Spleen (tissue), 13 donors: ENCODE measurements around the gene ZFP91. TPM values are rescaled to one million over a fixed set of nuclear protein-coding genes. Genes with fewer than 3 reads are reported as not detected.

Source experiments
- DNase-seq: peaks from one replicate; pipeline ENCODE4 v3.0.0-alpha.2; 2020
- H3K27ac ChIP-seq, 8 donors: fragments of 200-600 bp; sonication (generic) in 7 of 8; 1 replicate in 4 of 8; 2 replicates in 4 of 8; pipeline versions ENCODE4 v1.5.0 to v1.8.0; 2016 to 2021; ENCODE audit warnings: inconsistent platforms in 4 of 8, mild to moderate bottlenecking in 4 of 8, moderate library complexity in 1 of 8
- H3K27me3 ChIP-seq, 7 donors: fragments of 200-600 bp; sonication (generic) in 6 of 7; replicated peaks in 1 of 7; 1 replicate in 4 of 7; 2 replicates in 3 of 7; pipeline versions ENCODE4 v1.5.0 to v1.8.0; 2016 to 2021; ENCODE audit warnings: inconsistent platforms in 3 of 7, mild to moderate bottlenecking in 1 of 7
- H3K36me3 ChIP-seq, 6 donors: fragments of 200-600 bp; sonication (generic) in 5 of 6; 1 replicate in 4 of 6; 2 replicates in 2 of 6; pipeline versions ENCODE4 v1.5.0 to v1.8.0; 2016 to 2021; ENCODE audit warnings: inconsistent platforms in 2 of 6
- H3K4me1 ChIP-seq, 6 donors: fragments of 200-600 bp; sonication (generic) in 5 of 6; 1 replicate in 3 of 6; 2 replicates in 3 of 6; pipeline versions ENCODE4 v1.5.0 to v1.8.0; 2016 to 2021; ENCODE audit warnings: inconsistent platforms in 3 of 6
- H3K4me3 ChIP-seq, 8 donors: fragments of 200-600 bp; sonication (generic) in 7 of 8; 1 replicate in 4 of 8; 2 replicates in 4 of 8; pipeline versions ENCODE4 v1.5.0 to v1.8.0; 2016 to 2021; ENCODE audit warnings: inconsistent platforms in 4 of 8, mild to moderate bottlenecking in 4 of 8, moderate library complexity in 2 of 8
- H3K9me3 ChIP-seq, 8 donors: fragments of 200-600 bp; sonication (generic) in 7 of 8; 1 replicate in 4 of 8; 2 replicates in 4 of 8; pipeline versions ENCODE4 v1.5.0 to v1.8.0; 2016 to 2021; ENCODE audit warnings: inconsistent platforms in 4 of 8
- POLR2A ChIP-seq, 3 donors: fragments of 450-650 bp; IDR thresholded peaks; one replicate each; pipeline ENCODE4 v1.5.1; 2017; ENCODE audit warnings: antibody characterized with exemption in 3 of 3, mild to moderate bottlenecking in 1 of 3
- POLR2AphosphoS5 ChIP-seq, 3 donors: sonication (generic); formaldehyde crosslinking; IDR thresholded peaks; one replicate each; pipeline ENCODE4 v1.5.1; 2017; ENCODE audit warnings: antibody characterized with exemption in 3 of 3
- WGBS, 5 donors: extraction: QIAGEN DNeasy Blood & Tissue Kit in 3 of 5; methylation state at CpG; one replicate each; pipeline versions ENCODE4 v1.1.5 to v1.1.7; 2013 to 2018; 5-methylcytosine and 5-hydroxymethylcytosine counted together
- intact Hi-C: fragments of 100-400 bp; cut with DNase I; formaldehyde crosslinking; loops from one replicate; pipeline ENCODE4 v1.15.0; 2023; ENCODE audit warnings: low total_unique reads
- long read RNA-seq, 2 donors: transcript quantifications; one replicate each; lab custom pipeline, GENCODE V29; 2026
- polyA plus RNA-seq, 3 donors: library from polyadenylated mRNA; stranded (reverse); fragments of 200-250 nt; gene quantifications; one replicate each; pipeline ENCODE4 v1.2.1, GENCODE V29; 2013
- total RNA-seq, 7 donors: library from RNA; depleted of rRNA in 3 of 7; stranded (reverse); fragments of >200 nt in 3 of 7; fragmentation: NEBNext Ultra II Directional in 4 of 7; extraction: Animal tissue kit (Norgen Biotek cat#: 25700) in 4 of 7; gene quantifications; one replicate each; pipeline versions ENCODE4 v1.1.0 to v1.2.1, GENCODE V29; 2016 to 2021
- TF ChIP-seq, protein P1 (sequence below), 11 experiments: fragments of 200-600 bp in 7 of 11; fragments of 450-650 bp in 4 of 11; sonication (generic) in 4 of 11; IDR thresholded peaks in 8 of 11; conservative IDR thresholded peaks in 3 of 11; 1 replicate in 7 of 11; 2 replicates in 4 of 11; pipeline versions ENCODE4 v1.4.0 to v1.8.0; 2016 to 2021; ENCODE audit warnings: antibody characterized with exemption in 11 of 11, inconsistent platforms in 4 of 11, mild to moderate bottlenecking in 1 of 11
- donor health status: healthy with polysubstance abuse.
- donor health status: DM: no; HTN: no; CAD: no; lungs with moderate emphysema.
- donor health status: DM: no; HTN: no; CAD: no.
- donor health status: Bipolar disorder and iron deficiency.
- donor health status: healthy.
- donor health status: DM: no; HTN: no; CAD: no.
- donor health status: DM: yes; HTN: yes; CAD: no.

The ZFP91 gene
- total RNA-seq (10 to 100 TPM; 42.9 to 53.4 (median 49.4) TPM), polyA plus RNA-seq (10 to 100 TPM; 10.1 to 17.5 (median 10.2) TPM)
- long read RNA-seq, donor 1, full-length matches to known transcripts: 2 of 2 reads
- long read RNA-seq, donor 1, partial matches to known transcripts: 0 of 2 reads
- long read RNA-seq, donor 1, other reads (novel, unspliced or antisense): 0 of 2 reads
- long read RNA-seq, donor 2, full-length matches to known transcripts: 1 of 15 reads
- long read RNA-seq, donor 2, partial matches to known transcripts: 14 of 15 reads
- long read RNA-seq, donor 2, other reads (novel, unspliced or antisense): 0 of 15 reads

DNA sequence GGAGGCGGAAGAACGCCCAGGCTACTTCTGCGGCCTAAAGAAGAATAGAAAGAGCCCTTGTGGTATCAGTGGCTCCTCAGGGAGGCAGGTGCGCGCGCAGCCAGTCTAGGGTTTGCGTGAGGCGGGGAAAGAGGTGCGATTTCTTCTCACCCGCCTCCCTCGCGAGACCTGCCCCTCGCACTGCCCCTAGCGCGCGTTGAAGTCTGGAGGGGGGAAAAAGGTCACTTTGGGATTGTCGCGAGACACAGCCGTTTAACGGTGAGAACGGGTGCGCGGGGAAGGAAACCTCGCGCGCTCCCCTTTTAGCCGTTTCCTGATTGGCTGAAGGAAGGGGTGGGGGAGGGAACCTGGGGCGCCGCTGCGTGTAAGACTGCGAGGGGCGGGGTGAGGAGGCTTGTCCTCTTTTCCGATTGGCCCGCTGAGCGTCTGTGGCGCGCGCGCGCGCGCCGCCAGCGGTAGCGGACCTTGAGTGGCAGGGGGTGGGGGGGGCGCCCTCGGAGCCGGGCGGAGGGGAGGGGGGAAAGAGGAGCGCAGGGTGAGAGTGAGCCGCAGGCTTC is at the start of gene ZFP91:
TSS of gene ZFP91 (plus strand) at position 429 of the 557 bp plus-strand sequence. CDS start 219 bp downstream, outside the sequence.
- no peaks in the 10 kb centered on the region for H3K27me3 ChIP-seq
- 0 to 1% (median 0%) methylated on average over 19 to 51 of the region's 51 CpGs for WGBS, 5 donors

DNA sequence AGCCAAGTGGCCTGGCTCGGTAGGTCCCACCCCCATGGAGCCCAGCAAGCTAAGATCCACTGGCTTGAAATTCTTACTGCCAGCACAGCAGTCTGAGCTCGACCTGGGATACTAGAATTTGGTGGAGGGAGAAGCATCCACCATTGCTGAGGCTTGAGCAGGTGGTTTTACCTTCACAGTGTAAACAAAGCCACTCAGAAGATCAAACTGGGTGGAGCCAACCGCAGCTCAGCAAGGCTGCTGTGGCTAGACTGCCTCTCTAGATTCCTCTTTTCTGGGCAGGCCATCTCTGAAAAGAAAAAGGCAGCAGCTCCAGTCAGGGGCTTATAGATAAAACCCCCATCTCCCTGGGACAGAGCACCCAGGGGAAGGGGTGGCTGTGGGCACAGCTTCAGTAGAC is 48.6 kb upstream of the ZFP91 start:
- Histone ChIP-seq H3K9me3 (no peaks in the 10 kb centered on the region), H3K4me3 (no peak overlapping the region), H3K4me1 (peaks cover 5 to 18% (median 11%) of the 10 kb centered on the region in 6 donors), H3K27ac (peak overlapping the region in 3 of 8 donors; percentile 8 to 55 (median 34)), H3K36me3 (peaks cover 0 to 83% (median 55%) of the 10 kb centered on the region in 6 donors), H3K27me3 (no peaks in the 10 kb centered on the region)
- DNase-seq: no peak
- TF ChIP-seq POLR2A (IDR thresholded peaks at IDR 0.05) (no peak), POLR2AphosphoS5 (IDR thresholded peaks at IDR 0.05) (no peak)
- intact Hi-C loops: no loop called here
- 79 to 83% (median 81%) methylated on average over 2 to 3 of the region's 3 CpGs for WGBS, 5 donors

More for the DNA sequence above, at the start of gene ZFP91:
- DNase-seq: peak; percentile 97
- intact Hi-C loops: no loop called here
- peaks cover 0 to 8% (median 0%) of the 10 kb centered on the region in 6 donors for H3K36me3 ChIP-seq
- H3K4me1 ChIP-seq: peaks cover 46 to 80% (median 76%) of the 10 kb centered on the region in 6 donors
- TF ChIP-seq POLR2A (IDR thresholded peaks at IDR 0.05) (peak in 1 of 3 donors; percentile 50), POLR2AphosphoS5 (IDR thresholded peaks at IDR 0.05) (peak; percentile 90 to 93 (median 93))
- TF ChIP-seq, protein P1, sequence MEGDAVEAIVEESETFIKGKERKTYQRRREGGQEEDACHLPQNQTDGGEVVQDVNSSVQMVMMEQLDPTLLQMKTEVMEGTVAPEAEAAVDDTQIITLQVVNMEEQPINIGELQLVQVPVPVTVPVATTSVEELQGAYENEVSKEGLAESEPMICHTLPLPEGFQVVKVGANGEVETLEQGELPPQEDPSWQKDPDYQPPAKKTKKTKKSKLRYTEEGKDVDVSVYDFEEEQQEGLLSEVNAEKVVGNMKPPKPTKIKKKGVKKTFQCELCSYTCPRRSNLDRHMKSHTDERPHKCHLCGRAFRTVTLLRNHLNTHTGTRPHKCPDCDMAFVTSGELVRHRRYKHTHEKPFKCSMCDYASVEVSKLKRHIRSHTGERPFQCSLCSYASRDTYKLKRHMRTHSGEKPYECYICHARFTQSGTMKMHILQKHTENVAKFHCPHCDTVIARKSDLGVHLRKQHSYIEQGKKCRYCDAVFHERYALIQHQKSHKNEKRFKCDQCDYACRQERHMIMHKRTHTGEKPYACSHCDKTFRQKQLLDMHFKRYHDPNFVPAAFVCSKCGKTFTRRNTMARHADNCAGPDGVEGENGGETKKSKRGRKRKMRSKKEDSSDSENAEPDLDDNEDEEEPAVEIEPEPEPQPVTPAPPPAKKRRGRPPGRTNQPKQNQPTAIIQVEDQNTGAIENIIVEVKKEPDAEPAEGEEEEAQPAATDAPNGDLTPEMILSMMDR (IDR thresholded peaks at IDR 0.05 in 8 of 11, conservative IDR thresholded peaks at IDR 0.05 in 3 of 11): peak in 1 of 11 experiments; percentile 1
- peak within 1 kb of the TSS; percentile 81 to 99 (median 94) for H3K4me3 ChIP-seq
- H3K27ac ChIP-seq: peak within 1 kb of the TSS; percentile 98 to 100 (median 100)
- H3K9me3 ChIP-seq: no peaks in the 10 kb centered on the region

DNA sequence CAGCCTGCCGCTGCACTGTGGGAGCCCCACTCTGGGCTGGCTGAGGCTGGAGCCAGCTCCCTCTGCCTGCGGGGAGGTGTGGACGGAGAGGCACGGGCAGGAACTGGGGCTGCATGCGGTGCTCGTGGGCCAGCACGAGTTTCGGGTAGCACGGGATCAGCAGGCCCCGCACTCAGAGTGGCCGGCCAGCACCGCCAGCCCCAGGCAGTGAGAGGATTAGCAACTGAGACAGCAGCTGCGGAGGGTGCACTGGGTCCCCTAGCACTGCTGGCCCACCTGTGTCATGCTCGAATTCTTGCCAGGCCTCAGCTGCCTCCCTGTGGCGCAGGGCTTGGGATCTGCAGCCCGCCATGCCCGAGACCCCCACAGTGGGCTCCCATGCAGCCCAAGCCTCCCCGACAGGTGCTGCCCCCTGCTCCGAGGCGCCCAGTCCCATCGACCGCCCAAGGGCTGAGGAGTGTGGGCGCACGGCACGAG is 47.0 kb upstream of the ZFP91 start:
- H3K9me3 ChIP-seq: no peaks in the 10 kb centered on the region
- H3K27me3 ChIP-seq: no peaks in the 10 kb centered on the region
- peak; percentile 73 for DNase-seq
- intact Hi-C loops: no loop called here
- 93 to 98% (median 97%) methylated on average over 18 to 25 of the region's 25 CpGs for WGBS, 5 donors
- H3K4me1 ChIP-seq: peaks cover 0 to 1% (median 0%) of the 10 kb centered on the region in 6 donors
- H3K36me3 ChIP-seq: peaks cover 0 to 85% (median 52%) of the 10 kb centered on the region in 6 donors
- TF ChIP-seq, protein P1 (IDR thresholded peaks at IDR 0.05 in 8 of 11, conservative IDR thresholded peaks at IDR 0.05 in 3 of 11): no peak
- TF ChIP-seq POLR2AphosphoS5 (IDR thresholded peaks at IDR 0.05): peak in 1 of 3 donors; percentile 62
- TF ChIP-seq POLR2A (IDR thresholded peaks at IDR 0.05): no peak
- no peak overlapping the region for H3K4me3 ChIP-seq
- no peak overlapping the region for H3K27ac ChIP-seq

- no peak overlapping the region for H3K4me3 ChIP-seq
- H3K36me3 ChIP-seq: peaks cover 4 to 98% (median 81%) of the 10 kb centered on the region in 6 donors
- 80 to 96% (median 93%) methylated on average over 1 of the region's 1 CpG for WGBS, 5 donors
- H3K4me1 ChIP-seq: no peaks in the 10 kb centered on the region
- intact Hi-C loops: no loop called here
- H3K9me3 ChIP-seq: peaks cover 0 to 10% (median 0%) of the 10 kb centered on the region in 8 donors
- TF ChIP-seq POLR2AphosphoS5 (IDR thresholded peaks at IDR 0.05) (no peak), POLR2A (IDR thresholded peaks at IDR 0.05) (no peak)
- TF ChIP-seq, protein P1 (IDR thresholded peaks at IDR 0.05 in 8 of 11, conservative IDR thresholded peaks at IDR 0.05 in 3 of 11): no peak
- H3K27me3 ChIP-seq: no peaks in the 10 kb centered on the region
- H3K27ac ChIP-seq: no peak overlapping the region
- DNase-seq: no peak
These were observed 32.0 kb upstream of the ZFP91 start for GRCh38 chr11:58546841-58547240.
